Activated CD4-positive, CD25-positive, alpha-beta regulatory T cell treated with anti-CD3 and anti-CD28 coated beads, Interleukin-2, amount 50 U/mL, for 72 hours (primary cell): ENCODE measurements around the gene DENND10.
"Not testable (repeated sequence)": the region's sequence is repeated elsewhere in the genome, so short reads cannot be mapped to it uniquely, and the experiment has no call there.

Source experiments
- DNase-seq: peaks from one replicate; pipeline ENCODE4 v3.0.0; 2021

DENND10 gene

GRCh38 chr10:119133949-119134348 lies 30.0 kb downstream of the DENND10 start:
- DNase-seq, result peak; percentile 43

GRCh38 chr10:119135513-119135881 lies 31.6 kb downstream of the DENND10 start:
- DNase-seq, result no peak

- no peak for DNase-seq
These were observed 32.2 kb downstream of the DENND10 start for GRCh38 chr10:119136084-119136483.

GRCh38 chr10:119137878-119138277 lies 34.0 kb downstream of the DENND10 start:
- not testable (repeated sequence) for DNase-seq

- DNase-seq, result no peak
These were observed 34.7 kb downstream of the DENND10 start for GRCh38 chr10:119138346-119139306.

GRCh38 chr10:119139464-119140067 lies 35.7 kb downstream of the DENND10 start:
- peak; percentile 44 for DNase-seq

- no peak for DNase-seq
These were observed 36.8 kb downstream of the DENND10 start for GRCh38 chr10:119140603-119141245.

- DNase-seq, result no peak
These were observed 39.7 kb downstream of the DENND10 start for GRCh38 chr10:119143657-119144056.

GRCh38 chr10:119149157-119149556 lies 45.2 kb downstream of the DENND10 start:
- no peak for DNase-seq

- DNase-seq, result no peak
These were observed 45.8 kb downstream of the DENND10 start for GRCh38 chr10:119149729-119150128.

GRCh38 chr10:119151601-119152000 lies 47.7 kb downstream of the DENND10 start:
- DNase-seq, result not testable (repeated sequence)

- no peak for DNase-seq
These were observed 49.1 kb downstream of the DENND10 start for GRCh38 chr10:119153041-119153440.

- no peak for DNase-seq
These were observed 49.7 kb downstream of the DENND10 start for GRCh38 chr10:119153661-119154060.

- DNase-seq, result no peak
These were observed 55.4 kb downstream of the DENND10 start for GRCh38 chr10:119159332-119159731.

GRCh38 chr10:119161680-119162451 lies 58.0 kb downstream of the DENND10 start:
- no peak for DNase-seq

GRCh38 chr10:119162452-119163092 lies 58.7 kb downstream of the DENND10 start:
- no peak for DNase-seq

GRCh38 chr10:119165171-119166117 lies 61.5 kb downstream of the DENND10 start, which contains the start of gene SFXN4:
Gene SFXN4, minus strand, starts transcription at chr10:119165714. Its CDS starts 67 bp downstream, at chr10:119165647.
- peak; percentile 85 for DNase-seq

- no peak for DNase-seq
These were observed 62.2 kb downstream of the DENND10 start for GRCh38 chr10:119166118-119166500.

- DNase-seq, result no peak
These were observed 62.7 kb downstream of the DENND10 start for GRCh38 chr10:119166564-119166963.

- no peak for DNase-seq
These were observed 63.1 kb downstream of the DENND10 start for GRCh38 chr10:119167041-119167440.

- DNase-seq, result no peak
These were observed 70.2 kb downstream of the DENND10 start for GRCh38 chr10:119174109-119174508.
